ENCODE data around the gene B3GNT9. TPM values are rescaled to one million over a fixed set of nuclear protein-coding genes. Genes with fewer than 3 reads are reported as not detected.

Gene B3GNT9
- 74.3 and 86.0 TPM in 2 replicates for total RNA-seq

DNA sequence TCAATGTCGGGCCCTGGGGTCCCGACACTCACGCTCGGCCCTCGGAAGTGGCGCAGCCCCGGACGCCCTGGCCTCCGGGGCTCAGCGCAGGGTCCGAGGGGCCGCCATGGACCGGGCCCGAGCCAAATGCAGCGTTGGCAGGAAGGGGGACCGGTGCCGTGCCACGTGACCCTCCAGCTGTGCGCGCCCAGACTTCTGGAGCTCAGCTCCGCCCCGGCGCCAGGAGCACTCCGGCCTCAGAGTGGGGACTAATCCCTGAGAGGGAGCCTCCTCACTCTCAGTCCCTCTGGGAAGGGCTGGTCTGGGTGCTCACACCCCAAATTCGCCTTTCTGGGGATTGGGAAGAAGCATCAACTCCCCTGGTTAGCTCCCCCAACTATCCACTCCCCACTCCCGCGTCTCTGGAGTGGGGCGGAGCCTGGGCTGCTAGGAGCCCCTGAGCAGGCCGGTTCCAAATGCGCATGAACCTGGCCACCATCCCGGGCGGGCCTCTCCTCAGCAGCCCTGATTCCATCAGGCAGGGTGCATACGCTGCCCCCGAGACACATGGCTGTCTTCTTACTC, at the start of gene B3GNT9:
Gene B3GNT9 (minus strand): TSS at position 166 of the 564 bp plus-strand sequence. CDS start 513 bp downstream, outside the sequence.

DNA sequence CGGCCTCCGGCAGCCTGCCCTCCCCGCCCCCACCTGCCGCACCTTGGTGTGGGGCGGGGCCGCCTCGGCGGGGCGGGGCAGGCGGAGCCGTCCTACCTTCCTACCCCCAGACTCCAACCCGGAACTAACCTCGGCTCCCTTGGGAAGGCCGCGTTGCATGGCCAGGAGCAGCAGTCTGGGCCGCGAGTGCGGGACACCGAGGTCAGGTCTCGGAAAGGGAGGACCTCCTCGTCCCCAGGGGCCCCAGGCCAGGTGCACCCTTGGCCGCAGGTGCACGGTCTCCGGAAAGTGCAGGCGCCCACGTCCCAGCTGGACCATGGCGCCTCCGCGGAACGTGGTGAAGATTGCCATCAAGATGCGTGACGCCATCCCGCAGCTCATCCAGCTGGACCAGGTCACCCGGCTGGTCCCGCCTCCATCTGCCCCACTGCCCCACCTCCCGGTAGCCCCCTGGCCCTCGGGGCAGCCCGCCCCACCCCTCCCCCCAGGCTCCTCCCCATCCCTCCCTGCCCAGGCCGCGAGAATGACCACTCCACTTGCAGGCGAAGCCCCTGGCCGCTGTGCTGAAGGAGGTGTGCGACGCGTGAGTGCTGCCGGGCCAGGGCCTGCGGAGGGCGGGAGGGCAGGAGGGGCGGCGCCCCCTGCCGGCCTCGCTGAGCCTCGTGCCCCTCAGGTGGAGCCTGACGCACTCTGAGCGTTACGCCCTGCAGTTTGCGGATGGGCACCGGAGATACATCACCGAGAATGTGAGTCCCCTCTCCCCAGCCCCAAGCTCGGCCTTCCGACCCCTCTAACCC, 48.4 kb upstream of the B3GNT9 start, which contains the start of gene ELMO3:
Gene ELMO3 (plus strand): TSS at position 121 of the 797 bp plus-strand sequence. CDS start 196 bp downstream, at position 317.

DNA sequence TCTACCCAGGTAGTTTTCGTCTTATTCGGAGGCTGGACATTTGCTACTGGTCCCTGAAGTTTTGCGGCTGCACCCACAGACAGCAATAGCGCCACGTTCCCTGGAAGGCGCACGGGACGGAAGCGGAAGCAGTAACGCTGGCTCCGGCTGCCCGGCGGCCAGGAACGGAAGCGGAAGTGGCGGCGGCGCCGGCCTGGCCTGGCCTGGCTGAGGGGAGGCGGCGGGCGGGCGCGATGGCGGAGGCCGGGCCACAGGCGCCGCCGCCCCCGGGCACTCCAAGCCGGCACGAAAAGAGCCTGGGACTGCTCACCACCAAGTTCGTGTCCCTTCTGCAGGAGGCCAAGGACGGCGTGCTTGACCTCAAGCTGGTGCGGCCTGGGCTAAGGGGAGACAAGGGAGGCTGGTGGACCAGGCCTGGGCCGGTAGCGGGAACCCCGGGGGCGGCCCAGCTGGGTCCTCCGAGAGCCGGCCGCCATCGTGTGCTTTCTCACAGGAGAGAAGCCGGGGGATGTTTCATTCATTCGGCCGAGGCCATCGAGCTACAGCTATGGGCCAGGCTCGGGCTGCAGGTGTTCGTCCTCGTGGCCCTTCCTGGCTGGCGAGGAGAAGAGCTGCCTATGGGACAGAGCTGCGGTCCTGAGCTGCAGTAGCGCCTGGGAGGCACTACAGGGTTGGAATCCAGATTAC, 41.3 kb upstream of the B3GNT9 start, which contains the start of gene E2F4:
Gene E2F4 (plus strand): TSS at position 161 of the 687 bp plus-strand sequence. CDS start 73 bp downstream, at position 234.

GRCh38 chr16:67190041-67190440, 39.2 kb upstream of the B3GNT9 start, which contains the start of gene EXOC3L1:
TSS of gene EXOC3L1 (minus strand) at chr16:67190136. CDS start at chr16:67189676, 460 bp downstream.

GRCh38 chr16:67183627-67184452, 33.0 kb upstream of the B3GNT9 start, which contains the start of gene MATCAP1:
TSS of gene MATCAP1 (minus strand) at chr16:67183963. CDS start at chr16:67180610, 3,353 bp downstream.

DNA sequence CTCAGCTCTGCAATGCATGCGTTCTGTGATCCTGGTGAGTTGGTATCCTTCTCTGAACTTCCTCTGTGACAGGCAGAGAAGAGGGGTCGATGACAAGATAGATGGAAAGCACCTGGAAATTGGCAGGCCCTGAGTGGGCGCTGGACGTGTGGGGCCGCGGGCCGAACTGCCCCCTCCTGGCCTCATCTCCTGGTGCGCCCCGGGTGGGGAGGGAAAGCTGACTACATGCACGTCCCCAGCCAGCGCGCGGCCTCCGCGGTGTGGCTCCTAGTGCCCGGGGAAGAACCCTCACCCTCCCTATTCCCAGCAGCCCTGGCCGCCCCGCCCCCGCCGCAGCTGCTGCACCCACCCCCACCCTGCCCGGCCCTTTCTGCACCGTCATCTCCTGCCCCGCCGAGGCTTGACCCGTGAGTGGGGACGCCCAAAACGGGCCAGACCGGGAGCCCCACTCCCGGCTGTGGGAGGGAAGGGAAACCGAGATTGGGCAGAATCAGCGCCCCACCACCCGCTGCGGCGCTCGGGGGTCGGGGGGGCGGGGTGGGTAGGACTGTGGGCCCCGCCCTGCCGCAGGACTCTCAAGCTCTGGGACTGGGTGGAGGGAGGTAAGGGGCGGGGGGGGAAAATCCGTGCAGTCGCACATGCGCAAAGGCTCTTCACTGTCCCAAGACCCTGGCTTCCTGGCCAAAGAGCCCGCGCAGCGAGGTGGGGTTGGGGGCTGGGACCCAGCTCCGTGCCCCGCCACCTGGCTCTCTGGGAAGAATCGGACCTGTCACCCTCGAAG, 19.6 kb upstream of the B3GNT9 start, which contains the start of gene NOL3:
Gene NOL3 (plus strand): TSS at position 371 of the 781 bp plus-strand sequence.

GRCh38 chr16:67164599-67165061, 13.8 kb upstream of the B3GNT9 start, which contains the start of gene HSF4:
TSS of gene HSF4 (plus strand) at chr16:67164745. CDS start at chr16:67164812, 67 bp downstream.

DNA sequence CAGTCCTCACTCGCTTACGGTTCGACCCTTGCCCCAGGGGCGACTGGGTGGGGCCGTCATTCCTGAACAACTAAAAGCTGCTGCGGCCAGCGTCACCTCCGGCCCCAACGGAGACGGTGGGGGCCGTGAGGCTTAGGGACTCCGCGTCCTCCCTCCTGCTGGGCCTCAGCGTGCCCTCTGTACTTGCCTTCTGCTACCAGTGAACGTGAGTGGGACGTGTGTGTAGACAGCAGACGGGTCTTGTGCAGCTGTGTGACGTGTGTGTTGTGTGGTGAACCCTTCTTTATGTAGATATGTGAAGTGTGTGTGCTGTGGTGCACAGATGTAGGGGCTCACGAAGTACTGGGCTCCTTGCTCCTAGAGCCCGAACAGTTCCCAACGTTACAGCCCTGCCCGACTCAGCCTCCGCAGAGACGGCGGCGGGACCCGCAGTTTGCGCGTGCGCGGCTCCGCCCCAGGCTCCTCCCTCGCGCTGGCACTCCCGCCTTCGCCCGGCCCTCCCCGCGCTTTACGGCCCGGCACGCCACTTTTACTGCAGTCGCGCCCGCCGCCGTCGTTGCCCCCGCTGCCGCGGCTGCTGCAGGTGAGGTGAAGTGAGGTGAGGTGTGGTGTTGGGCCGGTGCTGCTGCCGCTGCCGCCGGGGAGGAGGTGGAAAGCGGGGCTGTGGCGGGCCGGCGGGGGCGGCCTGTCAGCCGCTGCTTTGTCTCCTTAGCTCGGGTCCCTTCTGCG, 41.2 kb downstream of the B3GNT9 start, which contains the start of gene PHAF1:
Gene PHAF1 (plus strand): TSS at position 535 of the 729 bp plus-strand sequence. CDS start 235 bp downstream, outside the sequence.

Other genes with a start within 250 kb of the B3GNT9 start
- gene CDH16, start 232.1 kb downstream of the B3GNT9 start, total RNA-seq: not detected in 2 replicates
- gene RRAD, start 225.5 kb downstream of the B3GNT9 start, total RNA-seq: 10.9 and 23.2 TPM in 2 replicates
- gene CIAO2B, start 216.6 kb downstream of the B3GNT9 start, total RNA-seq: 67.7 and 98.0 TPM in 2 replicates
- gene CES2, start 215.5 kb downstream of the B3GNT9 start, total RNA-seq: 47.5 and 50.9 TPM in 2 replicates
- gene CES3, start 189.7 kb downstream of the B3GNT9 start, total RNA-seq: 0.12 and 0.16 TPM in 2 replicates
- 6.8 and 7.5 TPM in 2 replicates for gene CES4A, start 162.4 kb downstream of the B3GNT9 start, total RNA-seq
- gene CBFB, start 121.8 kb downstream of the B3GNT9 start, total RNA-seq: 42.9 and 47.7 TPM in 2 replicates
- 16.5 and 17.0 TPM in 2 replicates for gene PHAF1, start 41.1 kb downstream of the B3GNT9 start, total RNA-seq
- gene TRADD, start 8.9 kb upstream of the B3GNT9 start, total RNA-seq: 17.4 and 20.5 TPM in 2 replicates
- 14.8 and 18.7 TPM in 2 replicates for gene FBXL8, start 9.0 kb upstream of the B3GNT9 start, total RNA-seq
- gene HSF4, start 13.7 kb upstream of the B3GNT9 start, total RNA-seq: 4.5 and 9.6 TPM in 2 replicates
- 14.8 and 15.9 TPM in 2 replicates for gene NOL3, start 19.5 kb upstream of the B3GNT9 start, total RNA-seq
- gene MATCAP1, start 33.0 kb upstream of the B3GNT9 start, total RNA-seq: 6.3 and 6.6 TPM in 2 replicates
- gene EXOC3L1, start 39.1 kb upstream of the B3GNT9 start, total RNA-seq: not detected in 2 replicates
- 74.0 and 82.8 TPM in 2 replicates for gene E2F4, start 41.2 kb upstream of the B3GNT9 start, total RNA-seq
- gene ELMO3, start 48.1 kb upstream of the B3GNT9 start, total RNA-seq: 0.36 and 0.49 TPM in 2 replicates
- 26.4 and 27.9 TPM in 2 replicates for gene TMEM208, start 76.1 kb upstream of the B3GNT9 start, total RNA-seq
- gene FHOD1, start 96.5 kb upstream of the B3GNT9 start, total RNA-seq: 24.5 and 36.9 TPM in 2 replicates
- 3.0 and 4.1 TPM in 2 replicates for gene SLC9A5, start 98.0 kb upstream of the B3GNT9 start, total RNA-seq
- gene PLEKHG4, start 128.5 kb upstream of the B3GNT9 start, total RNA-seq: 52.7 and 60.0 TPM in 2 replicates
- under 0.01 TPM in 1 of 2 replicates, not detected in the other for gene KCTD19, start 175.7 kb upstream of the B3GNT9 start, total RNA-seq
- gene LRRC36, start 175.8 kb upstream of the B3GNT9 start, total RNA-seq: 0.49 TPM in 1 of 2 replicates, not detected in the other
- 0.65 and 0.97 TPM in 2 replicates for gene TPPP3, start 242.5 kb upstream of the B3GNT9 start, total RNA-seq